HG03039 (cell line): Measurements from ENCODE around the gene WDR77.

Source experiments
- ATAC-seq: cut with Tn5 transposase; IDR thresholded peaks from one replicate; pipeline ENCODE4 v1.9.1; 2021; ENCODE audit warnings: mild to moderate bottlenecking, moderate library complexity; ENCODE audit not compliant: unreplicated experiment

Gene WDR77

DNA sequence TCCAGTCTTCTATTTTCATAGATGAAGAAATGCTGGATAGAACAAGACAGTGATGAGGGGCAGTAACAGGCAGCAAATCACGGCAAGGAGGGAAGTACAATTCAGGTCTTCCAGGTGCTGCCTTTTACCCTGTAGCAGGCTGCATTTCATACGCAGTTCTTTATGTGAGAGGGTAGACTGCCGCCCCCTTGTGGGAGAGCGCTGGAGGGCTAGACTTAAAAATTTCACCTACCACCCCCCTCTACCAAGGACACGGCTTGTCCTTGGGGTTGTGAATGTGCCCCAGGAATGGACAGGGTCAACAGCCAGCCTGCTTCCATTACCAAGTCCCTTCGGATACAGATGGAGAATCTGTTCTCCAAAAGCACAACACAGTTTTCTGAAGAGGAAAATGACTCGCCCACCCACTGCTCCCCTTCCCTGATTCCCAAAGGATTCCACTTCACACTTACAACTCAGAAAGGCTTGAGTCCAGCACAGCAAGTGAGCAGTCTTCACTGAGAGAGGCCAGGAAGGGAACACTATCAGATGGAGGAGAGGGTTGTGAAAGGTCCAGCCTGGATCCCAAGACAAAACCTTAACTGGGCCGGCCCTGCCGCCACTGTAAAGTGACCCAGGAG, 7.4 kb downstream of the WDR77 start:
- ATAC-seq, result no peak

DNA sequence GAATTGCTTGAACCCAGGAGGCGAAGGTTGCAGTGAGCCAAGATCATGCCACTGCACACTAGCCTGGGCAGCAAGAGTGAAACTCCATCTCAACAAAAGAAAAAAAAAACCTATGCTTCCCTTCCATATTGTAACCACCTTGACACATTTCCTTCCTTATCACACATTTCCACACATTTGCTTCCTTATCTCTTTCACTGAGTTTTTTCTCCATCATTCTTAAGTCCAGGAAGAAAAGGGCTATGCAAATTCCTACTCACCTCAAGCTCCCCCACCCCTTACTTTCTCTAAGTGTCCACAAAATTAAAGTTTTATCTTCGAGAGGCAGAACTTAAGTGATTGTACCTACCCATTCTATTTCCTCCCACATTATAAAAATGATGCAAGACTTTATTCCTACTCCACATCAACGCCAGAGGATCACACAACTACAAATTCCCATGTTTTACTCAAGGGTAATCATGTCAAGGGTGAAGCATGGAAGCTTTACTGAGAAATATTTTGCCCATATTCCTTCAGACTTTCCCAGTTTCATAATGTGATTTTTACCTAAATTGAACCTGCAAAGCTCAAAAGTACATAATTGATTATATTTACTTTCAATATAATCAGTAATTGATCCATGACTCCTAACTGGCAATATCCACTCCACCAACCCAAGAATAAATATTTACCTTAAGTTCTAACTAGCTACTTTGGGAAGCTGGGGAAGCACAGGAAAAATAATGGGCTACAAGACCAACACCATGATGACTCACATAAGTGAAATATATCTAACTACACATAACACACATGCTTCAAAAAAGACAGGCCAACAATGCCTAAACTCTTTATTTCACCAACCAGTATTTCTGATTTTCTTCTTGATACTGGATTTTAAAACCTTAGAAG, 9.3 kb downstream of the WDR77 start:
- ATAC-seq, result no peak

DNA sequence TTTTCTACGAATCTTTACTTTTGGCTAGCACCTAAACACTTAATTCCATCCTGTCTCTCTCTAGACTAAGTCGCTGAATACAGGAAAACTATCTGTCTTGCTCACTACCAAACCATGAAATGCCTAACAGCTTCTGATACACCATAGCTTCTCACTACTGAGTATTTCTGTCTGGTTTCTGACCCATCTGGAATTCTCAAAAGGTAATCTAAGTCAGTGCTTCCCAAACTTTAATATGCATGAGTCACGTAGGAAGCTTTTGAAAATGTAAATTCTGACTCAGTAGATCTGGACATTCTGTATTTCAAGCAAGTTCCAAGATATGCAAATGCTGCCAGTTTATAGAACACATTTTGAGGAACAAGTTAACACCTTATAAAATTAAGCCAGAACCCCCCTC, 12.3 kb downstream of the WDR77 start:
- ATAC-seq, result no peak

DNA sequence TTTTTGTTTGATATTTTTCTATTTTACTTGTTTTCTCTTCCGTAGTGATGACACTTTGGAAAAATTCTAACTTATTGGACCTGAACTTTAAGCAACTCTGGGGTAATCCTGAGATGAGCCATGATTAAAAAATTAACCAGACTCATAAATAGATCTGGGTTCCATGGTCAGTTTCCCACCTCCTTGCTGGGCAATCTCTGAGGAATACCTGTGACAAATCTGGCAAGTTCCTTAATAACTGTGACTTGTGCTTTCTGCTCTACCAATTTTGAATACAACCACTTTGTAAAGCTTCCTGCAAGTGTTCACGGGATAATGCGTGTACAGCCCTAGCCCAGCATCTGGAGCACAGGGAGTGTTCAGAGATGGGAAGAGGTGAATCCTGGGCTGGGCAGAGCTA, 24.8 kb downstream of the WDR77 start:
- no peak for ATAC-seq

DNA sequence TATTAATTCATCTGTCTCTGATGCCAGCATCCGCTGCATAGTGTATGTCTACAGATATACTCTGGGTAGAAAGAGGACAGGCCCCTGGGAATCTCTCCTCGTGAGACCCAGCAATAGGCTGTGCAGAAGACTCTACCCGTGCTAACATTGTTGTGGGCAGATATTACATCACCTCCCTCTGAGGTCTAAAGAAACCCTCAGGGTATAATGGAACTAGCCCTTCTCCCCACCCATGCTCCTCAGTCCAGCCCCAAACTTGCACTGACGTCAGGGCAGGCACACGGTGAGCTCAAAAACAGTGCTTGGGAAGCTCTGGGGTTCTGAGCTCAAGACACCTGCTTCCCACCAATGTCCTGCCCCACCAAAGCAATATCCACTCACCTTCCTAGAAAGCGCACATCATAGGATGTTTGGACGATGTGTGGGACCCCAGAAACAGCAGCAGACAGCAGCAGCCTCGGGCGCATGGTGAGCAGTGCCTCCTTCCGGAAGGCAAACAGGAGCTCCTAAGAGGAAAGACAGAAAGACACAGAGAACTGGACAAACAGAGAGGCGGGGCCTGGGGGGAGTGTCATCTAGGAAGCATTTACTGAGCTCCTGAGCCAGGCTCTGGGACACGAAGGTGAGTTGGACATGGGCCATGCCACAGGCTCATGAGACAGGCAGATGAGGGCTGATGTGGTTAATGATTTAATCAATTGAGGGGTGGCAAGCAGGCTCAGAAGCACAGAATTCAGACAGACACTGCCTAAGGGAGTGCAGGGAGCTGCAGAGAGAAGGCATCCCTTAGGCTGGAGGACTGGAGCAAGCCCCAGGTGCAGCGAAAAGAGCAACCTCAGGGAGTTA, 26.3 kb downstream of the WDR77 start:
- no peak for ATAC-seq

DNA sequence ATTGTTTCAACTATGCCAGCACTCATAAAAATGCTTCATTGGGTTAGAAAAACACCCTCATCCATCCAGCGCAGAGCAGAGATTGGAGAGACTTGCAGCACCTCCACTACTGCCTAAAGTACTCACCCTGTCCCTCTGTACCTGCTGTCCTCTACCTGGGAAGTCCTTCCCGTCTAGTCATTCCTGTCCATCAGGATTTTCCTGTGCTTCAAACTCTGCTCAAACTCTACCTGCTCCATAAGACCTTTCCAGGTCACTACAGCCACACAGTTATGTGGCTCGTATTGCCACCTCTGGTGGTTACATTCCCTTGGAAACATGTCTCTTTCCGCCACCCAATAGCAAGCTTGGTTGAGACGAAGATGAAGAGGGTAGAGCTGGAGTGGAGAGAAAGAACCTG, 28.7 kb downstream of the WDR77 start:
- ATAC-seq, result no peak

DNA sequence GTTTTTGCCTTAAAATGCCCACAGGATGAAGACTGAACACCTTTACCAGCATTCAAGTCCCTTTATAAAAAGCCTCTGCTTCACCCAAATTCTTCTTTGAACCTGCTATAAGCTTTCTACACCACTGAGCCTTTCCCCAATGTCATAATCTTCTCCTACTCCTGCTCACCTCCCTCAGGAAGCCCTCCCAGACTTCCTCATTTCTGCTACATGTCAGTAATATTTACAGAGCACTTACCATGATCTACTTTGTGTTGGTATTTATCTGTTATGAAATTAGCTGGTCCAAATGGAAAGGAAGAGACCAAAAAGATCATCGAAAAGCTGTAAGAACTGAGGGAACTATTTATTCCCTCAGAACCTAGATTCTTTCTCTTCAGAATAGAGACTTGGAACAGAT, 30.0 kb downstream of the WDR77 start:
- no peak for ATAC-seq

DNA sequence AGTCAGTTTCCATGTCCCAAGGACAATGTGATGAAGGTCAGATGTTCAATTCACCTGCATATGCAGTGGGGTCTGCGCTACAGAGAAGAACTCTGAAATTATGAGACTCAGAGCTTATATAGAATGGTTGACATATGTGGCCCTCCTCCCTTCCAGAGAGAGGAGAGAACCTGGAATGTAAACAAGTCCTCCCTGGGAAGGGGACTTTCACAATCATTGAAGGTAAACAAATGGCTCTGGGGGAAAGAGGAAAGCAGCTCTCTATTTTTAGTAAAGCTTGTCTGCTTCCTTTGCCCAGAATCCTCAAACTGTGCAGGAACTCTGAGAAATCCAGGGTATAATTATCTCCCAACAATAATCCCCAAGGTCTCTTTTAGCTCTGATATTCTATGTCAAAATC, 31.3 kb downstream of the WDR77 start:
- no peak for ATAC-seq

DNA sequence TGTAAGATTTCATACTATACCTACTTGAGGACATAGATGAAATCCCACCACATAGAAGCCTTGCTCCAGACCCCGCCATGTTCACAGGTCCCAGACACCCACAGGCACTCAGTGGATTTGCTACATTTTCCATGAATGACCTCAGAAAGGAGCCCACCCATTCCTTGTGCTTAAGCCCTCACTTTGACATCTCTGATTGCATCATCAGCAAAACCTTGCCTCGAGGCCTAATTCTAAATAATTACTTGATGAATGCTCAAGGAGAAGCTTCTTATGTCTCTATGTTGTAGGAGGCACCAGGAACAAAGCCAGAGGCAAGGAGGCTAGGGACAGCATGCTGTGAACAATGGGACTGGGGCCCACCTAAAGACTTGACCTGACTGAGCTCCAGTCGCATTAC, 33.6 kb downstream of the WDR77 start:
- no peak for ATAC-seq

DNA sequence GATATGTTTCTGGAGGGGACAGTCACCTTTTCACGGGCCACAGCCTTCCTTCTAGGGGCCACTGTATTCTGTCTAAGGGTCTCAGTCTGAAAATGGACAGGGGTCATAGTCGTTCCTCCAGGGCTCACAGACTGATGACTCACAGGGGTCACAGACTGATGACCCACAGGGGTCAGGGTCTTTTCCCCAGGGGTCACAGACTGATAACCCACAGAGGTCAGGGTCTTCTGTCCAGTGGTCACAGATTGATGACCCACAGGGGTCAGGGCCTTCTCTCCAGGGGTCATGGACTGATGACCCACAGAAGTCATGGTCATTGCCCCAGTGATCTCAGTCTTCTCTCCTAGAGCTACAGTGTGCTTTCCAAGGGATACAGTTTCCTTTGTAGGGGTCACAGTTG, 34.3 kb downstream of the WDR77 start:
- ATAC-seq, result no peak

DNA sequence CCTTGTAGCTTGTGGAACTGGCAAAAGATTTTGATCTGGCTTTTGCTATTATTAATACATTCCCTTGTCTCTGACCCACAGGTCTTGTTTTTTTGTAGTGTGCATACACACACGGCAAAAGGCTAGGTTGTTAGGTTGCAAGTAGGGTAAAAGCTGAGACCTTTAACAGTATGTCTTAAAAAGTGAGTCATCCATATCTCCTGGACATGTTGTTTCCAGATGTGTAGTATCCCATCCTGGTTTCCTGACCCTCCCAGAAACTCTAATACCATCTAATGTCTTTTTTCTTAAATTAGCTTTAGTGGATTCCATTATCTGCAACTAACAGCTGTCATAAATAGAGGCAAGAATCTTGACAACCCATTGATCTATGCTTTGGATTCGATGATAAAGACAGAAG, 36.2 kb downstream of the WDR77 start:
- ATAC-seq, result no peak

DNA sequence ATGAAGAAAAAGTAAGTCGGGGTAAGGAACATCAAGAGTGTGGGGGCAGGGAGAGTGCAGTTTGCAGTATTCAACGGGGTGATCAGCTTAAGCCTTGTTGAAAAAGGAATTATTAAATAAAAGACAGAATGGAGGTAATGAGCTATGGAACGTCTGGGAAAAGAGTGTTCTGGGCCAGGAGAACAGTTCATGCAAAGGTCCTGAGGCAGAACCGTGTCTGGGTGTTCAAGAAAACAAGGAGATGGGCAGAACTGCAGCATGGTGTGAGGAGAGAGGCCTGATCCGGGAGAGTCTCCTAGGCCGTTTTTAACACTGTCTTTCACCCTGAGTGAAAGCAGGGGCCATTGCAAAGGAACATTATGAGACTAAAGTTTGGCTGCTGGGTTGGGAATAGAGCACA, 41.8 kb downstream of the WDR77 start:
- ATAC-seq, result no peak

DNA sequence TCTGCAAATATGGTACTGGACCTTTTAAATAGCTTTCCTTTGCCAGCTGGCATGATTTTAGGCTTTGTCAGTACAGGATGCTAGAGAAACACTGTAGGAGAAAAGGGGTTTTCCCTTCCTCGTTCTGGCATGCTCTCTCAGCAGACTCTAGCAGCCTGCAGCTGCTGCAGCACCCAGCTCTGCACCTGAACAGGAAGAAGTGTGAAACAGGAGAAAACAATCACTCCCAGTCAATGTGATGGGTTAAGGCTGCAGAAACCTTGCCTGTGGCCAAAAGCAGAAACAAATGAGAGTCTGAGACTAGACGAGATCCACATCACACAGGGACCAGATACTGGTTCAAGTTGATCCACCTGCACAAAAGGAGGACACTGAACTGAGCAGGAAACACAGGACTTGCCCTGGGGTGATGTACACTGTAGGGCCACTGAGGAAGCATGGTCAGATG, 42.7 kb downstream of the WDR77 start:
- ATAC-seq, result peak; percentile 74

DNA sequence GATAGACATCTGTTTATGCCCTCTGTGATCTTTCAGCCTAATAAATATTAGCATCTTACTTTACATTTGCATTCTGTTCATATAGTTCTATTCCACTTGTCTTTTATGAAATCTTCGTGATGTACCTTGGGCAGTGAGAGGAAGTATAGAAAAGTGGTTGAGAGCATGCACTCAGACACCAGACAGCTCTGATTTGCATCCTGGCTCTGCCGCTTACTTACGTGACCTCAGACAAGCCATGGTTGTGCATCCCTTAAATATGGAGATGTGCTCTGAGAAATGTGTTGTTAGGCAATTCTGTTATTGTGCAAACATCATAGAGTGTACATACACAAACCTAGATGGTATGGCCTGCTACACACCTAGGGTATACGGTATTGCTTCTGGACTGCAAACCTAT, 44.5 kb downstream of the WDR77 start:
- no peak for ATAC-seq

DNA sequence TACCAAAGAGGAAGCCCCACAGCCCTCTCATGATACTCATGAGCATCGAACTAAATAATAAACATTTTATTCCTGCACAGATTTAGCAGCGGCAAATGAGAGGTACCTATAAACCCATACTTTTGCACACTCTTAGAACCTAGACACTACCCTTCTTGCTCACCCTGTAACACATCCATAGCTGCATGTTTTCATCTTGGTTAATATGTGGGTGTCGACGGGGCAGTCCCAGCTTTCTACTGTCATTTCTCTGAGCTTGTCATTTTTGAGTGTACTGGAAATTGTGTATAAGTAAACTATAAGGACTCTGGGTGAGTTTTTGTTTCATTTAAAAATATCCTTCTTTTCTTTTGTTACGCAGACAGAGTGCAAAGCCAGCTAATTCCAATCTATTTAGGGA, 47.0 kb downstream of the WDR77 start:
- no peak for ATAC-seq

DNA sequence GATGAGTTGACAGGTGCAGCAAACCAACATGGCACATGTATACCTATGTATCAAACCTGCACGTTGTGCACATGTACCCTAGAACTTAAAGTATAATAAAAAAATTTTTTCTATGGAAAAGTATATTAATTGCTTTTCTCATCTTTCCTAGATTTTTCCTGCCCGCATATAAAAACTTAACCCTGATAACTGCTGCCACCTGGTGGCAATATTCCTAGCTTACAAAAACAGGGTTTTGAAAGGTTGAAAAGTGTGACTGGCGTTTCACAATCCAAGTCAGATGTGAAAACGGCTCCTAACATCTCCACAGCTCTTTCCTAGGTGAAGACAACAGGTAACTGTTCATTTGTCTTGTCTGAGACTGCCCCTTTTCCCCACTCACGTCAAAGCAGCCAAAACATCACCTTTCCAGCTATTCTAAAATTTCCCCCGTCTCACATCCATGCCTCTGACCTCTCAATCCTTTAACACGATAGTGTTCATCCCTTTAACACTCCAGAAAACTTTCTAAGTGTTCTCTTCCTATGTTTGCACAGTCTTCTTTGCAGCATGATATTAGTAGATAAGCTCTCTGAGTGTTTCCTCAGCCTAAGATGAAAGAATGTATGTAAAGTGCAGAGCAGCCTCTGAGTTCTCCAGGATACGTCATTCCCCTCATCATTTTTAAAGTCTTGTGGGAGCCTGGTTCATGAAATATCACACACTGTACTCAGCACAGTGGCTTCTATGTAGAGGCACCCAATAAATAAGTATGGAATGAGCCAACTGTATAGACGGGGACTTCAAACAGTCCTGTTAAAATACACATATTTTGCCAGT, 49.1 kb downstream of the WDR77 start:
- ATAC-seq, result no peak

DNA sequence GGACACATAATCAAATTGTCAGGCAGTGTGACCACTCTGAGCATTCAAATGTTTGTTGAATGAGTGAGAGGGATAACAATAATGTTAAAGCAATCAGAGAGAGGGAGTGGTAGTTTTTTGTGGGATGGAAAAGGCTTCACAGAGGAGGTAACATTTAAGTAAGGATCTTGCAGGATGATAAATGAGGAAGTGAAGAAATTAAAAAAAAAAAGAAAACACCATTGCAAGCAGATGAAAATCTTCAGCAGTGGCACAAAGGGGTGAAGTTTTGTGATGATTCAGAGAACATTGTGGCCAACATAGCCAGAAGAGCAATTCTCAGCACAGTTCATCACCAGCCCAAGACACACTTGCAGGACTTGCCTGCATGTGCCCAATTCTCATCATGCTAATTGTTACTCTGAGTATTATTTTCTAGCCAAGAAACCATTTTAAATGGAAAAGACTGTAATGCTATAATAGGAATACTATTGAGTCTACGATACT, 56.6 kb downstream of the WDR77 start:
- no peak for ATAC-seq

DNA sequence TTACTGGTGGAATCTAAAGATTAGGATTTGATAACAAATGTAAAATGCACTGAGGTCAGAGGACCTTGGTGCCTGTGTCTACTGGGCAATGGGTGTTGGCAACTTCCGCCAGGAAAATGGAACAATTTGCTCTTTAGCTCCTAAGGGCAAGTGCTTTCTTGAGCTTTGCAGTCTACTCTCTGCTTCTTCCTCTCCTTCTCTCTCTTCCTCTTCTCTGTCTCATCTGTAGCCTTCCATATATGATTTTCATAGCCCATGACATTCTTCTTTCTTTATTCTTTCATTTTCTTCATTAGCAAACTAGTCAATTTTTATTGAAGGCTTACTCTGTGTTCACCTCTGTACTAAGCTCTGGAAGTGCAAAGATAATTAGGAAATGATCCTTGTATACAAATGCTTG, 57.0 kb downstream of the WDR77 start:
- ATAC-seq, result no peak
